GM10266 (cell line): Measurements from ENCODE around the gene BCL2L1.
"Not testable (repeated sequence)": the region's sequence is repeated elsewhere in the genome, so short reads cannot be mapped to it uniquely, and the experiment has no call there.

Source experiments
- DNase-seq: peaks from one replicate; pipeline ENCODE4 v3.0.0; 2012; ENCODE audit errors: extremely low spot score
- CTCF ChIP-seq: IDR thresholded peaks from 2 replicates; pipeline ENCODE4 v1.5.1; 2012; ENCODE audit warnings: mild to moderate bottlenecking, low read depth; ENCODE audit not compliant: control insufficient read depth, insufficient read depth; ENCODE audit errors: missing control alignments

The BCL2L1 gene

DNA sequence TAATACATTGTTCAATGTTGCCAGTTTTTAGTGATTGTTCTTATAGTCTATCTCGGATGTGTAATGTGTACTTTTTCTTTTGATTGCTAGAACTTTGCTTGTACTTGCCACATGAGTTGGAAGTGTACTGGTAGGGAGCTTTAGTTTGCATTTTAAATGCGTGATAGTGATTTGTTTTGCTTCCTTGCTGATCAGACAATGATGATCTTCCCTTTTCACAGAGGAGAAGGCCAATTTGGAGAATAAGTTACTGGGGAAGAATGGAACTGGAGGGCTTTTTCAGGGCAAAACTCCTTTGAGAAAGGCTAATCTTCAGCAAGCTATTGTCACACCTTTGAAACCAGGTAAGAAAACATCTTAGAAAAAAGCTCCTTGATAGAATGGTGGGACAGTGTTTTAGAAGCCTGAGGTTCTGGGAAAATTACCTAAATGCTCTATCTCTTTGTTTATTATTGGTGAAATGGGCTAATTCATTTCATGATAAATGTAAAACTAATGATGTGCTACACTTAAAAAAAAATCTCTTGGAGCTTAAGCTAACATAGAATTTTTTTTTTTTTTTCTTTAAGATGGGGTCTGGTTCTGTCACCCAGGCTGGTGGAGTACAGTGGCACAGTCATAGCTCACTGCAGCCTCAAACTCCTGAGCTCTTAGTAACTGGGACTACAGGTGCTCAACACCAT lies 37.3 kb upstream of the BCL2L1 start:
- no peak for DNase-seq
- TF ChIP-seq CTCF, result no peak

GRCh38 chr20:31758991-31759390 lies 36.3 kb upstream of the BCL2L1 start:
- no peak for DNase-seq
- no peak for TF ChIP-seq CTCF

DNA sequence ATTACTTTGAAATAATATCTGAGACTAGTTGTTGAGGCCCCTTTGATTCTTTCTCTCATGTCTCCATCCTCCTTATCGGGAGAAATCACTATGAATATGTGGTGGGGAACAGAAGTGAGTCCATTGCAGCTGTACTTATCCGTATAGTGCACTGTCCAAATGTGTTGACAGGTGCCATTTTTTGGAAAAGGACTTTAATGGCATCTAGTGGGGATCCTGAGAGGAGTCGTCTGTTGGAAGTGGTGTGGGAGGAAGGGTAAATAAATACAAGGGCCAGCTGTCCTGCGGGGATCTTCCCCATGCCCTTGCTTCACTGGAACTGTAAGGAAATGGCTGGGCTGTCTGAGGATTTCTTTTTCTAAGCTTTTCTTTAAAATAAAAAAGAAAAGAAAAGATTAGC lies 35.9 kb upstream of the BCL2L1 start:
- TF ChIP-seq CTCF, result no peak
- DNase-seq, result no peak

GRCh38 chr20:31757254-31757653 lies 34.6 kb upstream of the BCL2L1 start:
- TF ChIP-seq CTCF, result no peak
- DNase-seq, result no peak

GRCh38 chr20:31751126-31751525 lies 28.5 kb upstream of the BCL2L1 start:
- DNase-seq, result no peak
- TF ChIP-seq CTCF, result no peak

GRCh38 chr20:31749223-31749622 lies 26.6 kb upstream of the BCL2L1 start:
- no peak for TF ChIP-seq CTCF
- DNase-seq, result no peak

GRCh38 chr20:31747640-31748039 lies 25.0 kb upstream of the BCL2L1 start:
- no peak for DNase-seq
- TF ChIP-seq CTCF, result no peak

DNA sequence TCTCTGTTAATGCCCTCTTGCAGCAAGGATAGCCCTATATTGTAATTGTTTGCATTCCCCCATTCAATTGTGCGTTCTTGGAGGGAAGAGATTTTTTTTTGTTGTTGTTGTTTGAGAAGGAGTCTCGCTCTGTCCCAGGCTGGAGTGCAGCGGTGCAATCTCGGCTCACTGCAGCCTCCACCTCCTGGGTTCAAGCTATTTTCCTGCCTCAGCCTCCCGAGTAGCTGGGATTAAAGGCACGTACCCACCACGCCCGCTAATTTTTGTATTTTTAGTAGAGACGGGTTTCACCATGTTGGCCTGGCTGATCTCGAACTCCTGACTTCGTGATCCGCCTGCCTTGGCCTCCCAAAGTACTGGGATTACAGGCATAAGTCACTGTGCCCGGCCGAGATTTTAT lies 24.4 kb upstream of the BCL2L1 start:
- not testable (repeated sequence) for DNase-seq
